ENCODE results near the gene USO1. TPM values are rescaled to one million over a fixed set of nuclear protein-coding genes. Genes with fewer than 3 reads are reported as not detected.

USO1 gene
- total and polyA plus RNA-seq, 9 donors, result 50.7 to 91.3 (median 70.8) TPM

DNA sequence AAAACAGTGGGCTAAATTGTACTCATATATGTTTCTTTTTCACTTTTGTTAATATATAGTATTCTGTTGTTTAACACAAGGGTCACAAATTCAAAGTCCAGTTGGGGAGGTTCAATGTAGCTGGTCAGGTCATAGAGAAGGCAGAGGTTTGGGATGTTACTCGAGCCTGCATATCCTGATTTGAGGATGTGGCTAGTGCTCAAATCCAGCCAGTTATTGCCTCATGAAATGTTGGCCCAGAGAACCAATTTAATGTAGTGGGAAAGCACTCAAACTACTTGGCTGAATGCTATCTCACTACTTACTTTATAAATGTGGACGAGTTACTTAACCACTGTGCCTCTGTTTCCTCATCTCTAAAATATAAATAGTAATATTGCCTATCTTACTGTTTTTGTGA, 12.5 kb downstream of the USO1 start:
- H3K27ac ChIP-seq, result peak overlapping the region in 1 of 2 donors; percentile 48

DNA sequence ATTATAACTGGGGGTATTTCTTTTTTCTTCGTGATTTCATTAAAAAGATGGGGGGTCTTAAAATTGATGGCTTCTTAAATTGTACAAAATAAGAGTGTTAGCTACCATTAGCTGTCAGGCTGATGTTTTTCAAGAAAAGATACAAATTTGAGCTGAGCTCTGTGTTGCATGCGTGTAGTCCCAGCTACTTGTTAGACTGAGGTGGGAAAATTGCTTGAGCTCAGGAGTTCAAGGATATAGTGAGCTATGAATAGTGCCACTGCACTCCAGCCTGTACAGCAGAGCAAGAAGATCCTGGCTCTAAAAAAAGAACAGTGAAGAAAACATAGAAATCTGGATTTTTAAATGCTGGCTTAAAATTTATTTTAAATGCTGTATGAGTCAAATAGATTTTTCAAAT, 13.0 kb downstream of the USO1 start:
- Histone ChIP-seq H3K4me1 (ENCODE audit: insufficient read depth) (peaks cover 5% of the 10 kb centered on the region), H3K27me3 (no peaks in the 10 kb centered on the region), H3K36me3 (no peaks in the 10 kb centered on the region), H3K9me3 (no peaks in the 10 kb centered on the region), H3K4me3 (no peak overlapping the region), H3K27ac (peak overlapping the region in 1 of 2 donors; percentile 48)
- no peak for DNase-seq
- WGBS, 3 donors, result 9 to 46% (median 15%) methylated on average over 2 of the region's 2 CpGs
- TF ChIP-seq POLR2A (IDR thresholded peaks at IDR 0.05) (no peak), EP300 (IDR thresholded peaks at IDR 0.05) (no peak)
- TF ChIP-seq, protein P1, sequence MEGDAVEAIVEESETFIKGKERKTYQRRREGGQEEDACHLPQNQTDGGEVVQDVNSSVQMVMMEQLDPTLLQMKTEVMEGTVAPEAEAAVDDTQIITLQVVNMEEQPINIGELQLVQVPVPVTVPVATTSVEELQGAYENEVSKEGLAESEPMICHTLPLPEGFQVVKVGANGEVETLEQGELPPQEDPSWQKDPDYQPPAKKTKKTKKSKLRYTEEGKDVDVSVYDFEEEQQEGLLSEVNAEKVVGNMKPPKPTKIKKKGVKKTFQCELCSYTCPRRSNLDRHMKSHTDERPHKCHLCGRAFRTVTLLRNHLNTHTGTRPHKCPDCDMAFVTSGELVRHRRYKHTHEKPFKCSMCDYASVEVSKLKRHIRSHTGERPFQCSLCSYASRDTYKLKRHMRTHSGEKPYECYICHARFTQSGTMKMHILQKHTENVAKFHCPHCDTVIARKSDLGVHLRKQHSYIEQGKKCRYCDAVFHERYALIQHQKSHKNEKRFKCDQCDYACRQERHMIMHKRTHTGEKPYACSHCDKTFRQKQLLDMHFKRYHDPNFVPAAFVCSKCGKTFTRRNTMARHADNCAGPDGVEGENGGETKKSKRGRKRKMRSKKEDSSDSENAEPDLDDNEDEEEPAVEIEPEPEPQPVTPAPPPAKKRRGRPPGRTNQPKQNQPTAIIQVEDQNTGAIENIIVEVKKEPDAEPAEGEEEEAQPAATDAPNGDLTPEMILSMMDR (IDR thresholded peaks at IDR 0.05), result no peak
- intact Hi-C loops (cut with DNase I), result no loop called here

More for the DNA sequence above, 12.5 kb downstream of the USO1 start:
- intact Hi-C loops (cut with DNase I), result no loop called here
- DNase-seq, result no peak
- Histone ChIP-seq H3K4me3 (no peak overlapping the region), H3K4me1 (ENCODE audit: insufficient read depth) (peaks cover 5% of the 10 kb centered on the region), H3K9me3 (no peaks in the 10 kb centered on the region), H3K36me3 (no peaks in the 10 kb centered on the region), H3K27me3 (no peaks in the 10 kb centered on the region)
- 5 to 17% (median 15%) methylated on average over 2 of the region's 2 CpGs for WGBS, 3 donors
- TF ChIP-seq, protein P1 (IDR thresholded peaks at IDR 0.05), result no peak
- no peak for TF ChIP-seq POLR2A (IDR thresholded peaks at IDR 0.05)
- no peak for TF ChIP-seq EP300 (IDR thresholded peaks at IDR 0.05)

DNA sequence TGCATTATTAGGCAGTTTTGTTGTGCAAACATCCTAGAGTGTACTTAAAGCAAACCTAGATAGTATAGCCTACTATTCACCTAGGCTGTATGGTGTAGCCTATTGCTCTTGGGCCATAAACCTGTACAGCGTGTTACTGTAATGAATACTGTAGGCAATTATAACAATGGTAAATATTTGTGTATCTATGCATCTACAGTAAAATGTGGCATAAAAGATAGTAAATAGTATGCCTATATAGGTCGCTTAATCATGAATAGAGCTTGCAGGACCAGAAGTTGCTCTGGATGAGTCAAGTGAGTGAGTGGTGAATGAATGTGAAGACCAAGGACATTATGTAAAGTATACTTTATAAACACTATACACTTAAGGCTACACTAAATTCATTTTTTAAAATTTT, 16.6 kb downstream of the USO1 start:
- Histone ChIP-seq H3K27ac (no peak overlapping the region), H3K4me1 (ENCODE audit: insufficient read depth) (peaks cover 5% of the 10 kb centered on the region), H3K36me3 (no peaks in the 10 kb centered on the region), H3K4me3 (no peak overlapping the region), H3K9me3 (no peaks in the 10 kb centered on the region), H3K27me3 (no peaks in the 10 kb centered on the region)
- intact Hi-C loops (cut with DNase I), result no loop called here
- no peak for DNase-seq
- TF ChIP-seq POLR2A (IDR thresholded peaks at IDR 0.05) (no peak), EP300 (IDR thresholded peaks at IDR 0.05) (no peak)
- TF ChIP-seq, protein P1 (IDR thresholded peaks at IDR 0.05), result no peak
- WGBS, 3 donors, result 93 to 98% (median 98%) methylated on average over 2 of the region's 2 CpGs

DNA sequence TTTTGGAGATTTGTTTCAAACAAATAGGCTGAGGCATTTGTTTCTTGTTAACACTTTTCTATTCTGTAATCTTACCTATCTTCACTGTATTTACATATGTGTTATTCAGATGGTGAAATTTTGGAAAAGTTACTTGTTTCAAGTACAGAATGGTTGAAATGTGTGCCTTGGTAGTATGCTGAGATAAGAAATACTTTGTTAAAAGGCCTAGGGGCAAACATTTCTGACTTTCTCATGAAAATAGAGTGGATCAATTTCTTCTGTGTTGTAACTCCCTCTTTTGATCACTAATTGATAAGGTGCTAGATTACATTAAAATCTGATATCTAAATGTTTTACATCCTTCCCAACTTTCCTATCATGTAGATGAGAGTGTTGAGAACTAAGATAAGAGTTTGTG, 18.1 kb downstream of the USO1 start:
- intact Hi-C loops (cut with DNase I), result no loop called here
- Histone ChIP-seq H3K27me3 (no peaks in the 10 kb centered on the region), H3K4me1 (ENCODE audit: insufficient read depth) (peaks cover 2% of the 10 kb centered on the region), H3K27ac (no peak overlapping the region), H3K4me3 (no peak overlapping the region), H3K9me3 (no peaks in the 10 kb centered on the region), H3K36me3 (no peaks in the 10 kb centered on the region)
- DNase-seq, result no peak
- TF ChIP-seq, protein P1 (IDR thresholded peaks at IDR 0.05), result no peak
- no peak for TF ChIP-seq POLR2A (IDR thresholded peaks at IDR 0.05)
- no peak for TF ChIP-seq EP300 (IDR thresholded peaks at IDR 0.05)

DNA sequence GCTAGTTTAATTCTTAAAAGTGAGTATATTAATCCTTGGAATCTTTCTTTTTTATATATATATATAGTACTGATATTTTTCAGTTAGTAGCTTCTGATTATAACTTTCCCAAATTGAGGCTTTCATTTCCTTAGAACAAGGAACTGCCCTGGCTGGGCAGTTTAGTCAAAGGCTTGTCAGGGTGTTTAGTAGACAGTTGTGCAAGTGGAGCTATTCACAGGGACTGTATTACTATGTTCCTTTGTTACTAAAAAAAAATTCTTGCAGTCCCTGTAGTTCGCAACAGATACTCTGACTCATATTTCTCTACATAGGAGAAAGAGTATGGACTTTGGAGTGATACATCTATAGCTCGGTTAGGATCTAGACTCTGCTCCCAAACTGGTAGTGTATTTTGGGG, 20.8 kb downstream of the USO1 start:
- TF ChIP-seq EP300 (IDR thresholded peaks at IDR 0.05), result no peak
- TF ChIP-seq, protein P1 (IDR thresholded peaks at IDR 0.05), result no peak
- no peak for TF ChIP-seq POLR2A (IDR thresholded peaks at IDR 0.05)
- Histone ChIP-seq H3K4me1 (ENCODE audit: insufficient read depth) (no peaks in the 10 kb centered on the region), H3K9me3 (no peaks in the 10 kb centered on the region), H3K27me3 (no peaks in the 10 kb centered on the region), H3K36me3 (no peaks in the 10 kb centered on the region), H3K4me3 (no peak overlapping the region), H3K27ac (no peak overlapping the region)
- no peak for DNase-seq
- 77 to 91% (median 80%) methylated on average over 2 of the region's 2 CpGs for WGBS, 3 donors
- intact Hi-C loops (cut with DNase I), result no loop called here
